ENCODE measurements around the gene SLC22A23.

SLC22A23 gene

GRCh38 chr6:3471286-3471685, 14.4 kb upstream of the SLC22A23 start:
- ChIA-PET POLR2A (interaction anchor here (0.8 kb wide), 1 partner anchor 40 kb away, joined by 3 read pairs; no protein-coding TSS in a partner anchor), CTCF (interaction anchor here (0.8 to 2.1 kb wide), 3 partner anchors 11 to 261 kb away, joined by 3 to 4 read pairs (median 4); no protein-coding TSS in a partner anchor)
- Histone ChIP-seq H3K4me3 (ENCODE audit: low read depth, low read length) (no peak overlapping the region), H3K36me3 (ENCODE audit: control insufficient read depth in 2 of 2, insufficient read depth in 1 of 2, low read length in 2 of 2) (no peaks in the 10 kb centered on the region), H3K9me3 (ENCODE audit: control insufficient read depth, insufficient read depth, low read depth, low read length) (no peaks in the 10 kb centered on the region), H3K4me1 (ENCODE audit: control insufficient read depth, insufficient read depth, low read length) (0 out of 2 replicates have a peak, but pooled peaks cover 5% of the 10 kb centered on the region), H3K27ac (ENCODE audit: extremely low read depth, low read depth, low read length) (no peak overlapping the region)
- TF ChIP-seq ZNF585B (tag by site-specific recombination; IDR thresholded peaks at IDR 0.05) (no peak), HOXD13 (CRISPR knock-in tag; IDR thresholded peaks at IDR 0.05; ENCODE audit: borderline replicate concordance) (no peak), ZNF174 (tag by site-specific recombination; IDR thresholded peaks at IDR 0.05) (no peak), ZNF350 (tag by site-specific recombination; IDR thresholded peaks at IDR 0.05) (no peak), KLF8 (tag by site-specific recombination; IDR thresholded peaks at IDR 0.05) (no peak), ZNF548 (tag by site-specific recombination; IDR thresholded peaks at IDR 0.05) (no peak), ZNF280D (tag by site-specific recombination; IDR thresholded peaks at IDR 0.05) (no peak), ZNF121 (tag by site-specific recombination; IDR thresholded peaks at IDR 0.05) (no peak), KLF1 (tag by site-specific recombination; IDR thresholded peaks at IDR 0.05) (no peak)
- TF ChIP-seq, protein P1, sequence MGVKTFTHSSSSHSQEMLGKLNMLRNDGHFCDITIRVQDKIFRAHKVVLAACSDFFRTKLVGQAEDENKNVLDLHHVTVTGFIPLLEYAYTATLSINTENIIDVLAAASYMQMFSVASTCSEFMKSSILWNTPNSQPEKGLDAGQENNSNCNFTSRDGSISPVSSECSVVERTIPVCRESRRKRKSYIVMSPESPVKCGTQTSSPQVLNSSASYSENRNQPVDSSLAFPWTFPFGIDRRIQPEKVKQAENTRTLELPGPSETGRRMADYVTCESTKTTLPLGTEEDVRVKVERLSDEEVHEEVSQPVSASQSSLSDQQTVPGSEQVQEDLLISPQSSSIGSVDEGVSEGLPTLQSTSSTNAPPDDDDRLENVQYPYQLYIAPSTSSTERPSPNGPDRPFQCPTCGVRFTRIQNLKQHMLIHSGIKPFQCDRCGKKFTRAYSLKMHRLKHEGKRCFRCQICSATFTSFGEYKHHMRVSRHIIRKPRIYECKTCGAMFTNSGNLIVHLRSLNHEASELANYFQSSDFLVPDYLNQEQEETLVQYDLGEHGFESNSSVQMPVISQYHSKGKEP (tag by site-specific recombination; IDR thresholded peaks at IDR 0.05) = no peak

- no peak overlapping the region for H3K4me3 ChIP-seq (ENCODE audit: low read depth, low read length)
- H3K4me1 ChIP-seq (ENCODE audit: control insufficient read depth, insufficient read depth, low read length) = 0 out of 2 replicates have a peak, but pooled peaks cover 5% of the 10 kb centered on the region
- H3K27ac ChIP-seq (ENCODE audit: extremely low read depth, low read depth, low read length) = no peak overlapping the region
- POLR2A ChIA-PET = no interaction called here
- no peaks in the 10 kb centered on the region for H3K36me3 ChIP-seq (ENCODE audit: control insufficient read depth in 2 of 2, insufficient read depth in 1 of 2, low read length in 2 of 2)
- TF ChIP-seq ZNF2 (tag by site-specific recombination; IDR thresholded peaks at IDR 0.05) = no peak
- no peak for TF ChIP-seq ZNF404 (tag by site-specific recombination; IDR thresholded peaks at IDR 0.05)
- no peak for TF ChIP-seq ZBTB49 (tag by site-specific recombination; IDR thresholded peaks at IDR 0.05; ENCODE audit: low read depth)
- no peak for TF ChIP-seq ZNF266 (tag by site-specific recombination; IDR thresholded peaks at IDR 0.05; ENCODE audit: low read depth)
- TF ChIP-seq ZSCAN4 (tag by site-specific recombination; IDR thresholded peaks at IDR 0.05) = no peak
- TF ChIP-seq, protein P2, sequence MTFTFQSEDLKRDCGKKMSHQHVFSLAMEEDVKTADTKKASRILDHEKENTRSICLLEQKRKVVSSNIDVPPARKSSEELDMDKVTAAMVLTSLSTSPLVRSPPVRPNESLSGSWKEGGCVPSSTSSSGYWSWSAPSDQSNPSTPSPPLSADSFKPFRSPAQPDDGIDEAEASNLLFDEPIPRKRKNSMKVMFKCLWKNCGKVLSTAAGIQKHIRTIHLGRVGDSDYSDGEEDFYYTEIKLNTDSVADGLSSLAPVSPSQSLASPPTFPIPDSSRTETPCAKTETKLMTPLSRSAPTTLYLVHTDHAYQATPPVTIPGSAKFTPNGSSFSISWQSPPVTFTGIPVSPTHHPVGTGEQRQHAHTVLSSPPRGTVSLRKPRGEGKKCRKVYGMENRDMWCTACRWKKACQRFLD (tag by site-specific recombination; IDR thresholded peaks at IDR 0.05) = no peak
- no peak for TF ChIP-seq ZNF76 (tag by site-specific recombination; IDR thresholded peaks at IDR 0.05; ENCODE audit: borderline replicate concordance, low read depth)
- TF ChIP-seq ZNF580 (tag by site-specific recombination; IDR thresholded peaks at IDR 0.05) = no peak
- TF ChIP-seq TCF7L2 (IDR thresholded peaks at IDR 0.05; ENCODE audit: borderline replicate concordance, low read depth, low read length) = no peak
- no peak for TF ChIP-seq ZNF416 (tag by site-specific recombination; IDR thresholded peaks at IDR 0.05)
- TF ChIP-seq, protein P3, sequence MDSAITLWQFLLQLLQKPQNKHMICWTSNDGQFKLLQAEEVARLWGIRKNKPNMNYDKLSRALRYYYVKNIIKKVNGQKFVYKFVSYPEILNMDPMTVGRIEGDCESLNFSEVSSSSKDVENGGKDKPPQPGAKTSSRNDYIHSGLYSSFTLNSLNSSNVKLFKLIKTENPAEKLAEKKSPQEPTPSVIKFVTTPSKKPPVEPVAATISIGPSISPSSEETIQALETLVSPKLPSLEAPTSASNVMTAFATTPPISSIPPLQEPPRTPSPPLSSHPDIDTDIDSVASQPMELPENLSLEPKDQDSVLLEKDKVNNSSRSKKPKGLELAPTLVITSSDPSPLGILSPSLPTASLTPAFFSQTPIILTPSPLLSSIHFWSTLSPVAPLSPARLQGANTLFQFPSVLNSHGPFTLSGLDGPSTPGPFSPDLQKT (IDR thresholded peaks at IDR 0.05; ENCODE audit: borderline replicate concordance, low read depth, low read length) = no peak
- TF ChIP-seq SETDB1 (IDR thresholded peaks at IDR 0.05; ENCODE audit: insufficient read length, low read length) = no peak
- CTCF ChIA-PET = no interaction called here
- H3K9me3 ChIP-seq (ENCODE audit: control insufficient read depth, insufficient read depth, low read depth, low read length) = no peaks in the 10 kb centered on the region
These were observed 11.7 kb upstream of the SLC22A23 start for GRCh38 chr6:3468585-3468984.
